ENCODE results near the gene LTBP1.

- TF ChIP-seq, protein P1, sequence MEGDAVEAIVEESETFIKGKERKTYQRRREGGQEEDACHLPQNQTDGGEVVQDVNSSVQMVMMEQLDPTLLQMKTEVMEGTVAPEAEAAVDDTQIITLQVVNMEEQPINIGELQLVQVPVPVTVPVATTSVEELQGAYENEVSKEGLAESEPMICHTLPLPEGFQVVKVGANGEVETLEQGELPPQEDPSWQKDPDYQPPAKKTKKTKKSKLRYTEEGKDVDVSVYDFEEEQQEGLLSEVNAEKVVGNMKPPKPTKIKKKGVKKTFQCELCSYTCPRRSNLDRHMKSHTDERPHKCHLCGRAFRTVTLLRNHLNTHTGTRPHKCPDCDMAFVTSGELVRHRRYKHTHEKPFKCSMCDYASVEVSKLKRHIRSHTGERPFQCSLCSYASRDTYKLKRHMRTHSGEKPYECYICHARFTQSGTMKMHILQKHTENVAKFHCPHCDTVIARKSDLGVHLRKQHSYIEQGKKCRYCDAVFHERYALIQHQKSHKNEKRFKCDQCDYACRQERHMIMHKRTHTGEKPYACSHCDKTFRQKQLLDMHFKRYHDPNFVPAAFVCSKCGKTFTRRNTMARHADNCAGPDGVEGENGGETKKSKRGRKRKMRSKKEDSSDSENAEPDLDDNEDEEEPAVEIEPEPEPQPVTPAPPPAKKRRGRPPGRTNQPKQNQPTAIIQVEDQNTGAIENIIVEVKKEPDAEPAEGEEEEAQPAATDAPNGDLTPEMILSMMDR (IDR thresholded peaks at IDR 0.05; ENCODE audit: insufficient read depth, low read depth, low read length), result no peak
- no peak for TF ChIP-seq EZH2 (IDR thresholded peaks at IDR 0.05; ENCODE audit: insufficient read depth, low read length)
These were observed 105.6 kb downstream of the LTBP1 start for GRCh38 chr2:33052361-33052735.

Measured in astrocyte (in vitro differentiated cells and primary cell).